NCI-H2029 treated with DMSO at 0.1 percent for 48 hours (cell line): ENCODE measurements around the gene TRIM40.
"Not testable (repeated sequence)": the region's sequence is repeated elsewhere in the genome, so short reads cannot be mapped to it uniquely, and the experiment has no call there.

Experiments
- DNase-seq: peaks from one replicate; lab custom pipeline; 2025; lab: John Stamatoyannopoulos, UW

Gene TRIM40

GRCh38 chr6:30113841-30114240, 22.1 kb upstream of the TRIM40 start:
- no peak for DNase-seq

GRCh38 chr6:30116724-30117123, 19.2 kb upstream of the TRIM40 start:
- no peak for DNase-seq

GRCh38 chr6:30118691-30119090, 17.2 kb upstream of the TRIM40 start:
- DNase-seq = not testable (repeated sequence)

- DNase-seq = no peak
Measured at GRCh38 chr6:30121446-30122366, 14.2 kb upstream of the TRIM40 start.

- no peak for DNase-seq
Measured at GRCh38 chr6:30122515-30122914, 13.4 kb upstream of the TRIM40 start.

GRCh38 chr6:30127238-30128093, 8.5 kb upstream of the TRIM40 start:
- no peak for DNase-seq

GRCh38 chr6:30129265-30130178, 6.4 kb upstream of the TRIM40 start:
- DNase-seq = no peak

GRCh38 chr6:30130179-30130679, 5.7 kb upstream of the TRIM40 start:
- no peak for DNase-seq

- DNase-seq = peak; percentile 30
Measured at GRCh38 chr6:30130887-30131862, 4.8 kb upstream of the TRIM40 start.

- DNase-seq = no peak
Measured at GRCh38 chr6:30131947-30132497, 3.9 kb upstream of the TRIM40 start.

GRCh38 chr6:30135147-30135546, 793 bp upstream of the TRIM40 start:
- DNase-seq = no peak

- DNase-seq = no peak
Measured at GRCh38 chr6:30136570-30137286, 788 bp downstream of the TRIM40 start.

GRCh38 chr6:30140240-30140639, 4.3 kb downstream of the TRIM40 start:
- not testable (repeated sequence) for DNase-seq

GRCh38 chr6:30142665-30143064, 6.7 kb downstream of the TRIM40 start:
- no peak for DNase-seq

GRCh38 chr6:30143780-30144179, 7.8 kb downstream of the TRIM40 start:
- DNase-seq = no peak

- no peak for DNase-seq
Measured at GRCh38 chr6:30144811-30145210, 8.9 kb downstream of the TRIM40 start.

- no peak for DNase-seq
Measured at GRCh38 chr6:30145818-30146217, 9.9 kb downstream of the TRIM40 start.

- DNase-seq = no peak
Measured at GRCh38 chr6:30147096-30147495, 11.2 kb downstream of the TRIM40 start.

- no peak for DNase-seq
Measured at GRCh38 chr6:30149234-30149633, 13.3 kb downstream of the TRIM40 start.
